IMR-90 (cell line): Measurements from ENCODE around the gene MMP3. TPM values are rescaled to one million over a fixed set of nuclear protein-coding genes. Genes with fewer than 3 reads are reported as not detected.

Experiments
- ATAC-seq: fragments of 200-7000 bp; cut with Tn5 transposase; 2 replicates; pipeline ENCODE4 v1.9.1; 2020; ENCODE audit warnings: low read depth, mild to moderate bottlenecking, moderate library complexity
- BruUV-seq: library from RNA; stranded (reverse); fragments of 400-500 nt; replicated peaks from 2 replicates; lab custom pipeline; 2021; lab: Mats Ljungman, UMichigan
- CTCF ChIA-PET: fragments of 300-600 bp; formaldehyde crosslinking; extraction: SDS; loops from one replicate; lab custom pipeline; 2021; ENCODE audit warnings: antibody characterized with exemption; lab: Yijun Ruan, JAX
- POLR2A ChIA-PET: fragments of 300-600 bp; sonication (Branson Sonifier 250); formaldehyde crosslinking; loops from one replicate; lab custom pipeline; 2022; ENCODE audit warnings: antibody characterized with exemption; ENCODE audit not compliant: unreplicated experiment; lab: Charles Lee
- DNase-seq: peaks from one replicate; pipeline ENCODE4 v3.0.0; 2013
- H2AFZ ChIP-seq: replicated peaks from 2 replicates; pipeline ENCODE3; 2013; ENCODE audit warnings: low read length, mild to moderate bottlenecking; ENCODE audit not compliant: poor library complexity
- H2AK5ac ChIP-seq: 2 replicates; pipeline ENCODE4 v1.6.1; 2013; ENCODE audit warnings: low read depth, low read length, inconsistent platforms
- H2AK9ac ChIP-seq: replicated peaks from 2 replicates; pipeline ENCODE3; 2013; ENCODE audit warnings: mild to moderate bottlenecking, low read depth, low read length, moderate library complexity; ENCODE audit not compliant: poor library complexity
- H2BK120ac ChIP-seq: 2 replicates; pipeline ENCODE4 v1.6.1; 2013; ENCODE audit warnings: low read depth, low read length, inconsistent platforms
- H2BK15ac ChIP-seq: 3 replicates; pipeline ENCODE4 v1.6.1; 2013; ENCODE audit warnings: low read depth, low read length, inconsistent platforms
- H2BK20ac ChIP-seq: 2 replicates; pipeline ENCODE4 v1.6.1; 2013; ENCODE audit warnings: low read depth, mild to moderate bottlenecking, inconsistent platforms, low read length, moderate library complexity
- H2BK5ac ChIP-seq: 2 replicates; pipeline ENCODE4 v1.6.1; 2013; ENCODE audit warnings: mild to moderate bottlenecking, low read depth, low read length, inconsistent platforms; ENCODE audit not compliant: poor library complexity, severe bottlenecking
- H3K14ac ChIP-seq: replicated peaks from 2 replicates; pipeline ENCODE4 v1.6.1; 2013; ENCODE audit warnings: low read depth, low read length, inconsistent platforms
- H3K18ac ChIP-seq: 2 replicates; pipeline ENCODE4 v1.6.1; 2013; ENCODE audit warnings: low read depth, low read length, control low read depth
- H3K23ac ChIP-seq: 2 replicates; pipeline ENCODE4 v1.6.1; 2013; ENCODE audit warnings: low read depth, low read length, inconsistent platforms
- H3K27ac ChIP-seq: 2 replicates; pipeline ENCODE4 v1.5.1; 2013; ENCODE audit warnings: mild to moderate bottlenecking, control low read depth, low read length; ENCODE audit not compliant: insufficient read depth
- H3K27me3 ChIP-seq: 2 replicates; pipeline ENCODE4 v1.6.1; 2013; ENCODE audit warnings: low read length; ENCODE audit not compliant: control insufficient read depth, insufficient read depth
- H3K36me3 ChIP-seq: 2 replicates; pipeline ENCODE4 v1.6.1; 2013; ENCODE audit warnings: low read length, mixed read lengths; ENCODE audit not compliant: control insufficient read depth, insufficient read depth
- H3K4ac ChIP-seq: 2 replicates; pipeline ENCODE4 v1.6.1; 2013; ENCODE audit warnings: low read depth, low read length, inconsistent platforms
- H3K4me1 ChIP-seq: 2 replicates; pipeline ENCODE4 v1.6.1; 2013; ENCODE audit warnings: low read length, mixed read lengths; ENCODE audit not compliant: control insufficient read depth, insufficient read depth
- H3K4me2 ChIP-seq: 2 replicates; pipeline ENCODE4 v1.6.1; 2013; ENCODE audit warnings: low read depth, mild to moderate bottlenecking, control low read depth, low read length, moderate library complexity
- H3K4me3 ChIP-seq: 2 replicates; pipeline ENCODE4 v1.5.1; 2013; ENCODE audit warnings: low read depth, mild to moderate bottlenecking, control low read depth, low read length, moderate library complexity; ENCODE audit not compliant: insufficient read depth
- H3K56ac ChIP-seq: 2 replicates; pipeline ENCODE4 v1.6.1; 2013; ENCODE audit warnings: low read length, inconsistent platforms; ENCODE audit not compliant: insufficient read depth; ENCODE audit errors: extremely low read depth
- H3K79me1 ChIP-seq, 2 experiments: 2 replicates each; pipeline ENCODE4 v1.6.1; 2013; ENCODE audit warnings: low read length in 2 of 2, inconsistent platforms in 1 of 2, low read depth in 1 of 2
- H3K9ac ChIP-seq: 2 replicates; pipeline ENCODE4 v1.6.1; 2013; ENCODE audit warnings: low read depth, low read length, control low read depth
- H3K9me1 ChIP-seq: 2 replicates; pipeline ENCODE4 v1.6.1; 2013; ENCODE audit warnings: low read length, inconsistent platforms; ENCODE audit not compliant: insufficient read depth
- H3K9me3 ChIP-seq: 2 replicates; pipeline ENCODE4 v1.6.1; 2013; ENCODE audit warnings: low read length; ENCODE audit not compliant: control insufficient read depth, insufficient read depth
- H4K20me1 ChIP-seq: 2 replicates; pipeline ENCODE4 v1.6.1; 2013; ENCODE audit warnings: low read length, inconsistent platforms; ENCODE audit not compliant: insufficient read depth
- H4K5ac ChIP-seq: 2 replicates; pipeline ENCODE4 v1.6.1; 2013; ENCODE audit warnings: mild to moderate bottlenecking, low read depth, low read length, control low read depth
- H4K8ac ChIP-seq, 2 experiments: 2 replicates each; pipeline ENCODE4 v1.6.1; 2013; ENCODE audit warnings: low read depth in 2 of 2, low read length in 2 of 2, control low read depth in 1 of 2, inconsistent platforms in 1 of 2
- H4K91ac ChIP-seq: 2 replicates; pipeline ENCODE4 v1.6.1; 2013; ENCODE audit warnings: low read depth, low read length, inconsistent platforms; ENCODE audit not compliant: insufficient read depth
- BHLHE40 ChIP-seq: fragments of 150-350 bp; IDR thresholded peaks from 2 replicates; pipeline ENCODE4 v1.6.1; 2016; ENCODE audit warnings: mild to moderate bottlenecking, low read depth, low read length
- CEBPB ChIP-seq: IDR thresholded peaks from 2 replicates; pipeline ENCODE4 v1.6.1; 2012; ENCODE audit warnings: low read depth, low read length, improper control_type of control experiment
- CHD1 ChIP-seq: IDR thresholded peaks from 2 replicates; pipeline ENCODE4 v1.6.1; 2012; ENCODE audit warnings: low read depth, low read length, improper control_type of control experiment
- CTCF ChIP-seq: conservative IDR thresholded peaks from 2 replicates; pipeline ENCODE4 v1.5.1; 2012; ENCODE audit warnings: mild to moderate bottlenecking, low read depth, low read length, improper control_type of control experiment
- ELK1 ChIP-seq: fragments of 150-350 bp; IDR thresholded peaks from 2 replicates; pipeline ENCODE4 v1.6.1; 2016; ENCODE audit warnings: low read depth, mild to moderate bottlenecking, low read length, moderate library complexity, borderline replicate concordance
- FOS ChIP-seq: fragments of 150-350 bp; IDR thresholded peaks from 2 replicates; pipeline ENCODE4 v1.6.1; 2016; ENCODE audit warnings: low read depth, low read length
- MAFK ChIP-seq: IDR thresholded peaks from 2 replicates; pipeline ENCODE4 v1.6.1; 2012; ENCODE audit warnings: low read depth, low read length, improper control_type of control experiment
- MAZ ChIP-seq: IDR thresholded peaks from 2 replicates; pipeline ENCODE4 v1.6.1; 2012; ENCODE audit warnings: low read depth, mild to moderate bottlenecking, low read length, improper control_type of control experiment, moderate library complexity, borderline replicate concordance
- MXI1 ChIP-seq: IDR thresholded peaks from 2 replicates; pipeline ENCODE4 v1.6.1; 2012; ENCODE audit warnings: low read depth, mild to moderate bottlenecking, low read length, moderate library complexity, borderline replicate concordance
- NFE2L2 ChIP-seq: fragments of 150-350 bp; IDR thresholded peaks from 2 replicates; pipeline ENCODE4 v1.6.1; 2016; ENCODE audit warnings: low read depth, mild to moderate bottlenecking, low read length
- POLR2A ChIP-seq: IDR thresholded peaks from 2 replicates; pipeline ENCODE4 v1.6.1; 2012; ENCODE audit warnings: mild to moderate bottlenecking, low read depth, low read length
- RAD21 ChIP-seq: IDR thresholded peaks from 2 replicates; pipeline ENCODE4 v1.6.1; 2012; ENCODE audit warnings: low read length, improper control_type of control experiment
- RCOR1 ChIP-seq: IDR thresholded peaks from 2 replicates; pipeline ENCODE4 v1.6.1; 2012; ENCODE audit warnings: mild to moderate bottlenecking, low read length, improper control_type of control experiment; ENCODE audit not compliant: insufficient replicate concordance
- RFX5 ChIP-seq: IDR thresholded peaks from 2 replicates; pipeline ENCODE4 v1.8.0; 2012; ENCODE audit warnings: low read depth, mild to moderate bottlenecking, low read length, moderate library complexity
- SMC3 ChIP-seq: fragments of 150-350 bp; IDR thresholded peaks from 2 replicates; pipeline ENCODE4 v1.6.1; 2016; ENCODE audit warnings: low read depth, mild to moderate bottlenecking, antibody characterized with exemption, low read length, moderate library complexity
- USF2 ChIP-seq: fragments of 150-350 bp; IDR thresholded peaks from 2 replicates; pipeline ENCODE4 v1.6.1; 2017; ENCODE audit warnings: mild to moderate bottlenecking, antibody characterized with exemption, low read length, low read depth
- WGBS, 2 experiments: methylation state at CpG; one replicate each; pipeline versions ENCODE4 v1.1.5 to v1.1.7; 2013; ENCODE audit warnings: missing lambda C conversion rate in 2 of 2; ENCODE audit not compliant: insufficient read length in 1 of 2; ENCODE audit errors: extremely low coverage in 2 of 2; 5-methylcytosine and 5-hydroxymethylcytosine counted together
- dilution Hi-C: fragments of 300-500 bp; cut with HindIII; formaldehyde crosslinking; loops from one replicate; pipeline ENCODE4 v1.14.3; 2018; ENCODE audit warnings: low sequenced_read_pairs; ENCODE audit not compliant: unreplicated experiment
- in situ Hi-C: fragments of 300-500 bp; cut with MboI; formaldehyde crosslinking; loops from 3 replicates; pipeline ENCODE4 v1.14.3; 2019; ENCODE audit warnings: low sequenced_read_pairs, inconsistent platforms, mixed read lengths
- intact Hi-C: fragments of 100-400 bp; cut with micrococcal nuclease; formaldehyde crosslinking; loops from 2 replicates; pipeline ENCODE4 v1.10.0; 2022
- polyA plus RNA-seq, 3 experiments: library from polyadenylated mRNA; depleted of rRNA; stranded (reverse); fragments of >200 nt; gene quantifications; 2 replicates each; pipeline ENCODE4 v1.2.3, GENCODE V29; 2012; ENCODE audit warnings: low replicate concordance in 1 of 3
- total RNA-seq: library from RNA; depleted of rRNA; stranded (reverse); fragments of >200 nt; gene quantifications from 2 replicates; pipeline ENCODE4 v1.2.3, GENCODE V29; 2012

Gene MMP3
- total and polyA plus RNA-seq, 2 of the 4 experiments (the other 2 are of a cell fraction) = under 0.01 to 0.39 TPM

GRCh38 chr11:102824556-102824955 is 18.9 kb downstream of the MMP3 start:
- no peak overlapping the region for H2BK15ac ChIP-seq
- H2AK5ac ChIP-seq = no peak overlapping the region
- no peak overlapping the region for H3K27ac ChIP-seq
- peaks cover 21% of the 10 kb centered on the region for H3K27me3 ChIP-seq
- H3K4ac ChIP-seq = no peak overlapping the region
- no peak overlapping the region for H3K56ac ChIP-seq
- H2AK9ac ChIP-seq = no peak overlapping the region
- ChIA-PET CTCF (no interaction called here), POLR2A (no interaction called here)
- no peaks in the 10 kb centered on the region for H3K4me1 ChIP-seq
- no peaks in the 10 kb centered on the region for H3K79me1 ChIP-seq
- no peak overlapping the region for H4K8ac ChIP-seq
- H3K9me3 ChIP-seq = peaks cover 3% of the 10 kb centered on the region; the same call in 1 of the 2 replicates
- H3K9ac ChIP-seq = no peak overlapping the region
- no peak overlapping the region for H3K23ac ChIP-seq
- H4K91ac ChIP-seq = no peak overlapping the region
- dilution Hi-C loops = no loop called here
- no peak overlapping the region for H3K18ac ChIP-seq
- no peaks in the 10 kb centered on the region for H4K20me1 ChIP-seq
- H3K4me2 ChIP-seq = no peak overlapping the region
- H2BK5ac ChIP-seq = no peak overlapping the region
- intact Hi-C loops = no loop called here
- no CpG with 5 or more reads among the region's 1 CpG for WGBS, 2 experiments
- in situ Hi-C loops = no loop called here
- no peak for TF ChIP-seq POLR2A
- TF ChIP-seq RFX5 = no peak
- TF ChIP-seq ELK1 = no peak
- no peak for TF ChIP-seq NFE2L2
- no peak for TF ChIP-seq MAFK
- no peak for TF ChIP-seq BHLHE40
- no peak for TF ChIP-seq CHD1
- TF ChIP-seq RCOR1 = no peak
- TF ChIP-seq RAD21 = no peak
- no peak for TF ChIP-seq MXI1
- TF ChIP-seq SMC3 = no peak
- TF ChIP-seq USF2 = no peak
- no peak for TF ChIP-seq FOS
- TF ChIP-seq CTCF = no peak
- TF ChIP-seq CEBPB = no peak
- no peak for TF ChIP-seq MAZ
- no peak overlapping the region for H2BK120ac ChIP-seq
- DNase-seq = no peak
- H2AFZ ChIP-seq = no peak overlapping the region
- BruUV-seq = no TSS peak
- no peak overlapping the region for H3K4me3 ChIP-seq
- no peak for ATAC-seq
- H2BK20ac ChIP-seq = no peak overlapping the region
- no peak overlapping the region for H4K5ac ChIP-seq
- H3K36me3 ChIP-seq = no peaks in the 10 kb centered on the region
- no peaks in the 10 kb centered on the region for H3K9me1 ChIP-seq
- H3K14ac ChIP-seq = no peak overlapping the region
